GM12875 (cell line): ENCODE results near the gene RABGAP1L.

ENCODE experiments used
- H3K4me3 ChIP-seq: one replicate; pipeline ENCODE4 v1.5.1; 2011; ENCODE audit warnings: low read depth, low read length, control low read depth
- TF ChIP-seq, protein P1 (sequence below): IDR thresholded peaks from 2 replicates; pipeline ENCODE4 v1.5.1; 2011; ENCODE audit warnings: low read depth, mild to moderate bottlenecking, control low read depth, inconsistent platforms, low read length, moderate library complexity, borderline replicate concordance; ENCODE audit not compliant: insufficient read depth

The RABGAP1L gene

GRCh38 chr1:174391716-174392115 lies 232.4 kb downstream of the RABGAP1L start:
- TF ChIP-seq, protein P1, sequence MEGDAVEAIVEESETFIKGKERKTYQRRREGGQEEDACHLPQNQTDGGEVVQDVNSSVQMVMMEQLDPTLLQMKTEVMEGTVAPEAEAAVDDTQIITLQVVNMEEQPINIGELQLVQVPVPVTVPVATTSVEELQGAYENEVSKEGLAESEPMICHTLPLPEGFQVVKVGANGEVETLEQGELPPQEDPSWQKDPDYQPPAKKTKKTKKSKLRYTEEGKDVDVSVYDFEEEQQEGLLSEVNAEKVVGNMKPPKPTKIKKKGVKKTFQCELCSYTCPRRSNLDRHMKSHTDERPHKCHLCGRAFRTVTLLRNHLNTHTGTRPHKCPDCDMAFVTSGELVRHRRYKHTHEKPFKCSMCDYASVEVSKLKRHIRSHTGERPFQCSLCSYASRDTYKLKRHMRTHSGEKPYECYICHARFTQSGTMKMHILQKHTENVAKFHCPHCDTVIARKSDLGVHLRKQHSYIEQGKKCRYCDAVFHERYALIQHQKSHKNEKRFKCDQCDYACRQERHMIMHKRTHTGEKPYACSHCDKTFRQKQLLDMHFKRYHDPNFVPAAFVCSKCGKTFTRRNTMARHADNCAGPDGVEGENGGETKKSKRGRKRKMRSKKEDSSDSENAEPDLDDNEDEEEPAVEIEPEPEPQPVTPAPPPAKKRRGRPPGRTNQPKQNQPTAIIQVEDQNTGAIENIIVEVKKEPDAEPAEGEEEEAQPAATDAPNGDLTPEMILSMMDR: no peak
- H3K4me3 ChIP-seq: no peak overlapping the region

- H3K4me3 ChIP-seq: no peak overlapping the region
- TF ChIP-seq, protein P1: no peak
Observed at GRCh38 chr1:174393885-174394284, 234.6 kb downstream of the RABGAP1L start.

GRCh38 chr1:174397261-174397660 lies 237.9 kb downstream of the RABGAP1L start:
- no peak overlapping the region for H3K4me3 ChIP-seq
- TF ChIP-seq, protein P1: no peak

GRCh38 chr1:174398246-174398645 lies 238.9 kb downstream of the RABGAP1L start:
- no peak overlapping the region for H3K4me3 ChIP-seq
- TF ChIP-seq, protein P1: no peak

- TF ChIP-seq, protein P1: no peak
- H3K4me3 ChIP-seq: no peak overlapping the region
Observed at GRCh38 chr1:174399211-174399610, 239.9 kb downstream of the RABGAP1L start.

- TF ChIP-seq, protein P1: no peak
- H3K4me3 ChIP-seq: no peak overlapping the region
Observed at GRCh38 chr1:174401075-174401474, 241.8 kb downstream of the RABGAP1L start.

- TF ChIP-seq, protein P1: no peak
- H3K4me3 ChIP-seq: no peak overlapping the region
Observed at GRCh38 chr1:174405219-174405618, 245.9 kb downstream of the RABGAP1L start.
